ENCODE results near the gene SUMF1. TPM values are rescaled to one million over a fixed set of nuclear protein-coding genes. Genes with fewer than 3 reads are reported as not detected.

SUMF1 gene
- total RNA-seq (2022; extraction: Qiagen RNA extraction; ENCODE audit: low read depth), result 17.4 to 21.3 TPM (median 19.4 TPM) in 5 replicates

GRCh38 chr3:4466741-4467521 lies at the start of gene SUMF1:
Gene SUMF1, minus strand, starts transcription at chr3:4467269. Its CDS starts 24 bp downstream, at chr3:4467245.

DNA sequence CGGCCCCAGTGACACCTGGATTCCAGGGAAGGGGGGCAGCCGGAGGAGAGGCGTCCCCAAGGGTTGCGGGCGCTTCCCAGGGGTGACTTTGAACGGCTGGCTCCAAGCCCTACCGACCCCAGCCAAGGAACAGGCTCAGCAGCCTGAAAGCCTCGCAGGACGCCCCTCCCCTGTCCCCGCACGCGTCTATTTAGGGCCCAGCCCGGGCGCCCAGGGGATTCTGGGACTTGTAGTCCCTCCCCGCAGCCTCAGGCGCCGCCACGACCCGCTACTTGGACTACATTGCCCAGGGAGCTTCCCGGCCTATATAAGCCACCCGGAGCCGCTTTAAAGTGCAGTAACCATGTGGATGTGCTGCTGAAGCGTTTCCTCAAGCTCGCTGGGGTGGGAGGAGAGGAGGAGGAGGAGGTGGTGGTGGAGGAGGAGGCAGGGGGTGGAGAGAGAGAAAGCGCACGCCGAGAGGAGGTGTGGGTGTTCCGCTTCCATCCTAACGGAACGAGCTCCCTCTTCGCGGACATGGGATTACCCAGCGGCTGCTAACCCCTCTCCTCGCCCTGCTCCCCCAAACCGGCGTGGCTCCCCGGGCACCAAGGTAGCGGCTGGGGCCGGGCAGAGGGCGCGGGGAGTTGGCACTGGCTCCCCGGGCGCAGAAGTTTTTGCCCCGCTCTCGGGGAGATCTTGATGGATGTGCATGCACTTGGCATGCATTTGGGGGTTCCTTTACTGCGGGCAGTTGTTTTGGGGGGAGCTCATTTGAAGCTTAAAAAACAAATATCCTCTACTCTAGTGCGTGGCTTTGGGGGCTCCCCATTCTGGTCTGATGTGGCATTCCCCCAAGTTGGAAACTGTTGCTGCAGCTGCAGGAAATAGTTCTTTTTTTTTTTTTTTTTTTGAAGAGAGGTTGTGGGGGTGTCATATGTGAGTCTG lies 26.2 kb upstream of the SUMF1 start, which contains the start of gene ITPR1:
TSS of gene ITPR1 (plus strand) at position 335 of the 927 bp plus-strand sequence. CDS start 23,144 bp downstream, outside the sequence.

Other genes with a start within 250 kb of the SUMF1 start
- gene SETMAR, start 163.9 kb downstream of the SUMF1 start, total RNA-seq (2022; extraction: Qiagen RNA extraction; ENCODE audit: low read depth), result 8.9 to 10.7 TPM (median 9.3 TPM) in 5 replicates
- gene ITPR1, start 26.1 kb upstream of the SUMF1 start, total RNA-seq (2022; extraction: Qiagen RNA extraction; ENCODE audit: low read depth), result 5.0 to 6.0 TPM (median 5.8 TPM) in 5 replicates

Measured in A549 treated with RU486 at 1 μM for 4 hours (cell line).